HG03108 (cell line): Measurements from ENCODE around the gene OBP2A.

Source experiments
- ATAC-seq: cut with Tn5 transposase; IDR thresholded peaks from one replicate; pipeline ENCODE4 v1.9.1; 2021; ENCODE audit warnings: moderate library complexity; ENCODE audit not compliant: unreplicated experiment

Gene OBP2A

DNA sequence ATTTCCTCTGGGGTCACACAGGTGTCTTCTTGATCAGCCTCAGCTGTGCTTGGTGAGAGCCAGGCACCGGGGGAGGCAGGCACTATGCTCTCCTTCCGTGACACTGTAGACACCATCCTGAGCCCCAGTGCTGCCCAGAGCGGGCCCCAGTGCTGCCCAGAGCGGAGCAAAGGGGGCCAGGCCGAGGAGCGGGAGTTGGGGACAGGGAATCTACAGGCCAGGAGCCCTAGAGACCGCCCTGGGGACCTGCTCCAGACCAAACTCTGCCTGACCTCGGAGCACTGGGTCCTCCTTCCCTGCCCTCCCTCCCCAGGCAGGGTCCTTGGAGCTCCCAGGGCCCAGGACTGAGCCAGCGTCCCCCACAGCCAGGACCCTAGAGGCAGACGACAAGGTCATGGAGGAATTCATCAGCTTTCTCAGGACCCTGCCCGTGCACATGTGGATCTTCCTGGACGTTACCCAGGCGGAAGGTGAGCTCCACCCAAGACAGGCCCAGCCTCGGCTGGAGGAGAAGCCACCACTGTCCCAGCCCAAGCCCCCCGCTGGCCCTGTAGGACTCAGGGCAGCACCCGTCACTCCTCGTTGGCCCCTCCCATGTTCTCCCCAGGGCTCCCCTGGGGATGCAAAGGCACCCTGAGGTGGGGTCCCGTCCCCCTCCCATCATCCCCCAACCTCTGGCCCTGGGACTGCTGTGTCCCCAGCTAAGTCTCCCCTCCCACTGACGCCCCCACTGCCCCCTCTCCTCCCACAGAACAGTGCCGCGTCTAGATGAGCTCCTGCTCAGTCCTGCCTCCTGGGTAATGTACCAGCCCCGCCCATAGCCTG lies 45.8 kb downstream of the OBP2A start:
- ATAC-seq, result no peak

DNA sequence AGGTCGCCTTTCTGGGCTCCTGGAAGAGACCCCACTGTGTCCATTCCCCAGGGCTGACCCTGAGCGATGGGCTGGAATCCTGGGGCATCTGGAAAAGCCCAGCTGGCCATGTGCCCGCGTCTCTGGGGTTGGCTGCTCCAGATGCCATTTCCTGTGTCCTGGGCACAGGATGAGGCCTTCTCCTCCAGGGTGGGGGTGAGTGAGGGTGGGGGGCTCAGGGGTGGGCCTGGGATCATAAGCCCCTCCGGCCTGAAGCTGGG lies 46.3 kb downstream of the OBP2A start:
- ATAC-seq, result no peak

DNA sequence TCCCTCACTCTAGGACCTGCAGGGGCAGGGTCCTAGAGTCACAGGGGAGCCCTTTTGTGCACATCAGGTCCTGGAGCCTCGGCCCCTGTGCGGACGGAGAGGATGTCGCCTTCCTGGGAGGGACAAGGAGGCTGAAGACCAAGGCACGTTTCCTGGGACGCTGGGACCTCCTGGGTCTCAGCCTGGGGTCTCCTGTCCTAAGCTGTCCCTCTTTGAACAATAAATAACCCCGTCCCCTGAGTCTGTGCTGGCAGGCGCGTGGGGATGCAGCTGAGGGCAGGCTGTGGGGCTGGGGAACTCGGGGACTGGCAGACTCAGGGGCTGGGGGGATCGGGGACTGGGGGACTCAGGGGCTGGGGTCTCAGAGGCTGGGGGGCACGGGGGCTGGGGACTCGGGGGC lies 46.7 kb downstream of the OBP2A start:
- no peak for ATAC-seq

DNA sequence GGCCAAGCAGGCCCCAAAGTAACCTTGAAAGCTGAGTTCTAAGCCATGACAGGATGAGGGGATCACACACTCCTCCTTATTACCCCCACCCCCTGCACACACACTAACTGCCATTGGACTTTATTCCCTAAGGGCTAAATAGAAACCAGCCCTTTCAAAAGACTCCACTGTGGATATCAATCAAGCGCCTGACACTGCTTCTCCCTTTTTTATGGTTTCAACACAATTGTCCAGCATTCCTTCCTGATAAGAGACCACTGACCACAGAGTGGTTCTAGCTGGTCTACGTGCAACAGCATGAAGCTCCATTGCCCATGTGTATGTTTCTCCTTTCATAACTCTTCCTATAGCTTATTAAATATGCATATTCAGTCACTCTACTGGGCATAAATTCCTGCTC lies 50.3 kb downstream of the OBP2A start:
- no peak for ATAC-seq
